GM18502 (cell line): Measurements from ENCODE around the gene SHISA3.

Source experiments
- ATAC-seq: cut with Tn5 transposase; IDR thresholded peaks from one replicate; pipeline ENCODE4 v1.9.1; 2021; ENCODE audit warnings: mild to moderate bottlenecking; ENCODE audit not compliant: unreplicated experiment, poor library complexity

SHISA3 gene

GRCh38 chr4:42390622-42391354, 6.5 kb upstream of the SHISA3 start:
- no peak for ATAC-seq

DNA sequence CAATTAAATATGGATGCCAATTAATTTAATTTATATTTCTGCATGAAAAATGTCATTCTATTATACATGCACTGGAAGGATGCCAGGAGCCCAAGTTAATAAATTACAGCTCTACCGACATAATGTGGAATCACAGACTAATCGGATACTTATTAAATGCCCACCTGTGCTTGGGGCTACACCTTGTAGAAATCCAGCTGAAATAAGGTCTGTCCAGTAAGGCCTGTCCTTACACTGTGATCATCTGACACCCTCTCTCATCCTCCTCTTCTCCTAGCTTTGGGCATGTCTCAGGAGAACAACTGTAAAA, 6.0 kb upstream of the SHISA3 start:
- no peak for ATAC-seq

- ATAC-seq: no peak
These were observed 5.3 kb upstream of the SHISA3 start for GRCh38 chr4:42391981-42392380.

DNA sequence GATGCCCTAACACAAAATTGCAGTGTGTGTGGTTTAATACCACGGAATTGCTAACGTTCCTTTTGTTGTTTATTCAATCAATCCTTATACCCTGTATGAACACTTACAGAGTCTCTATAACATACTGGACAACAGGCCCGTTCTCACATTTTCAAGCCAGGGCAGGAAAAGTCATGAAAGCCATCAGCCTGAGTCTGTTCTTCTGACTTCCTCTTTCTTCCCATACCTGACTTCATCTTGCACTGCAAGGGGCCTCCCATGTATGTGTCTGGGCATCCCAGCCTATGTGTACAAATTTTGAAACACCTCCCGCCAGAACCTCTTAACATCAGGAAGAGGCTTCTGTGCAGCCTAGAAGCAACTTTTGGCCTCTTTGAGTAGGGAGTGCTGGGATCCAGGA, 4.9 kb upstream of the SHISA3 start:
- ATAC-seq: no peak

DNA sequence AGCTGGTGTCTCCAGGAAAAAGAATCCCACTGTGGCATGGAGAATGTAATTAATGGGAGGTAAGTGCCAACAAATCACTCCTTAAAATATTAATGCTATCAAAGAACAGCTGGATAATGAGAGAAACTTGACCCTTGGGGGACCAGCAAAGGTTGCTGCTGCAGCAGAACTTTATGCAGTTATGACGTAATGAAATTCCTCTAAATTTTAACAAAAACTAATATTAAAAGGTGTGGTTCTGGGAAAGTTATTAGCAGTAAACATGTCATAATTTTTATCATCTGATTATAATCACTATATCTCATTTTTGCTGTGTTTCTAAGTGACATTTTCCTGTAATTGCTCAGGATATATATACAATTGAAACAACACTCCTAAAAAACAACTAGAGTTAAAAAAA, 1.7 kb upstream of the SHISA3 start:
- no peak for ATAC-seq

DNA sequence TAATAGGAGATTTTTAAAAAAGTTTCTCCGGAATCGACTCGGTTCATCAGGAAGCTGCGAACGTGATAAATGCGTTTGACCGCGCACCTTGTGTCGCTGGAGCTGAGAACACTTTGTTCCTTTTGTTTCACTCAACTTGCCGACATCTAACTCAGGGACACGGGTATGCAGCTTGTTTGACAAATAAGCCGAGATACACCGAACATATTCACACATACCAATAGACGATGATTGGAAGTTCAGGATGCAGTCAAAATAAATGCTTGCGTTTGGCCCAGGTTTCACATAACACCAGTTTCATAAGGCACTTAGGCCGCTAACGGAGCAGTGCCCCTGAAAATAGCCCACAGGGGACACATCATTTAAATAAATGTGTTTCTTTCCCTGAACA, 932 bp upstream of the SHISA3 start:
- no peak for ATAC-seq

- ATAC-seq: peak; percentile 35
These were observed 415 bp downstream of the SHISA3 start for GRCh38 chr4:42397635-42398170.

- ATAC-seq: peak; percentile 34
These were observed 1.0 kb downstream of the SHISA3 start for GRCh38 chr4:42398171-42398870.

DNA sequence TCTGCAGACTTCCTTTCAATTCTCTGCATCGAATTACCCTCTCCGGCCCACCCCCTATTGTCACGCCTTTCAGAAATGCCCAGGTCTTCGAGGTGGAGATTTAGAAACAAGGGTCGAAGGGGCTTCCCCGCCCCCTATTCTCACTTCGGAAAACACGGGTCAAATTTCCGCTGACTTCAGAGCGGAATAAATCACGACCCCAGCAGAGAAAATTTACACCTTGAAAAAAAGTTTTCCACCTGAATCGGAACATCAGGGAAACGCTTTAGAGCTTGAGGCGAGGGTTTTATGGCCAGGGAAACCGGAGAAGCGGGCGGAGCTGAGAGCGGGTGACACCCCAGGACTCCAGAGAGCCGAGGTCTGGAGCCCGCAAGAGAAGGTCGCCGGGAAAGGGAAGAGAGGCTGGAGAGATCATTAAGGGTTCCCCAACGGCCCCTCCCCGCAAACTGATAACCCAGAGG, 1.6 kb downstream of the SHISA3 start:
- no peak for ATAC-seq

DNA sequence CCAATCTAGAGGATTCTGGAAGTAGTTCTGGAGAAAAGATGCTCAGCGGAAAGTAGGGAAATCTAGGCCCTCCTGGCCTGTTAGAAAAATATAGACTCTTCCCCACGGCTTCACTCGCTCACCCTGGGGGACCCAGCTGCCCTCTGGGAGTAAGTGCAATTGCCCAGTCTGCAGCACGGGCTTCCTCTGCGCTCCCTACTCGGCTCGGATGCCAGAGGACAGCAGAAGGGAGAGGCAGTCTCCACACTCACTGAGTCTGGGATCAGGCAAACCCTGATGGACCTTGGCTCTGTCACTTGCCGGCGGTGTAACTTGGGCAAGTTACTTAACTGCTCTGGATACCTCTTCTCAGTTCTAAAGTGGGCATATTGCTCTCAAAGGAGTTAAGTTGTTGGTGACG, 2.1 kb downstream of the SHISA3 start:
- no peak for ATAC-seq

- no peak for ATAC-seq
These were observed 3.9 kb downstream of the SHISA3 start for GRCh38 chr4:42401171-42401570.

- no peak for ATAC-seq
These were observed 6.7 kb downstream of the SHISA3 start for GRCh38 chr4:42404001-42404400.

GRCh38 chr4:42410446-42410845, 13.2 kb downstream of the SHISA3 start:
- no peak for ATAC-seq

- no peak for ATAC-seq
These were observed 14.5 kb downstream of the SHISA3 start for GRCh38 chr4:42411803-42412202.

- ATAC-seq: no peak
These were observed 15.0 kb downstream of the SHISA3 start for GRCh38 chr4:42412251-42412650.

DNA sequence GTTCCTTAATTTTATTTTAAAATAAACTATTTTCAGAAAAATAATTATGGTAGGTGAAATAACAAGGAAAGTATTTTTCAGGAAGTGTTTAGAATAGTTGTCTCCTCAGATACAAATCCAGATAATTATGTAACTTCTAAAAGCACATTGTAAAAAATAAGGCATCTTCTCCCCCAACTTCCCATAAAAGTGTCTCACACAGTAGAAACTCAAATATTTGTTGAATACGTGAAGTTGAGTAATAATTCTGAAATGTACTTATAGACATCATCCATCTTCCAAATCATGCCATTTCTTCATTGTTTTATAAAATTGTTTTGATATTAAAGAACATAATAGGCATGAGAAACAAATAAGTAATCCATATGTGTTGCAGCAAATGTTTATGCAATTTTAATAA, 18.0 kb downstream of the SHISA3 start:
- ATAC-seq: no peak

- ATAC-seq: no peak
These were observed 18.7 kb downstream of the SHISA3 start for GRCh38 chr4:42416017-42416416.

GRCh38 chr4:42417550-42417949, 20.3 kb downstream of the SHISA3 start:
- no peak for ATAC-seq

GRCh38 chr4:42420140-42420539, 22.9 kb downstream of the SHISA3 start:
- no peak for ATAC-seq

GRCh38 chr4:42425146-42426065, 28.1 kb downstream of the SHISA3 start:
- ATAC-seq: no peak

DNA sequence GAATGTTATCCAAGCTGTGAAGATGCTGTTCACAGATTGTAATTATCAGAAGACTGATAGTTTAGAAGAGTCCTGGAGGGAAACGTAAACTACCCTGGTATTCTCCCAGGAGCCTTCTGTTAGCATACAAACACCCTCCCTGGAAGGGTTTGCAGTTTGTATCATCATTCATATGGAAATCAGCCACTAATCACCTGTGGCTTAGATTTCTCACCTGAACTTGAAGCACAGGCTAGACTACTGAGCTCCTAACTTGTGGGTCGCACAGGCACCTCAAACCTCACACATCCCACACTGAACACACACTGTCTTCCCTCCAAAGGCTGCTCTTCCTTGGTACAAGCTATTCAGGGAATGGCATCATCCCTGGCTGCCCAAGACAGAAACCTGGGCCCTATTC, 30.7 kb downstream of the SHISA3 start:
- no peak for ATAC-seq
